Smooth muscle cell (in vitro differentiated cells): Measurements from ENCODE around the gene KIRREL3. TPM values are rescaled to one million over a fixed set of nuclear protein-coding genes. Genes with fewer than 3 reads are reported as not detected.

ENCODE experiments used
- DNase-seq: peaks from one replicate; lab custom pipeline; 2025; ENCODE audit not compliant: unreplicated experiment; lab: John Stamatoyannopoulos, UW
- H2AFZ ChIP-seq: fragments of 200-600 bp; sonication (generic); 2 replicates; pipeline ENCODE4 v1.6.0; 2016; ENCODE audit warnings: antibody characterized with exemption, low read depth, mild to moderate bottlenecking
- H3F3A ChIP-seq: fragments of 200-600 bp; sonication (generic); 2 replicates; pipeline ENCODE4 v1.6.0; 2017; ENCODE audit warnings: antibody characterized with exemption, low read depth
- H3K27ac ChIP-seq: fragments of 200-600 bp; sonication (generic); 2 replicates; pipeline ENCODE4 v1.5.1; 2016; ENCODE audit warnings: low read depth, mild to moderate bottlenecking
- H3K27me3 ChIP-seq: fragments of 200-600 bp; sonication (generic); 2 replicates; pipeline ENCODE4 v1.6.1; 2016; ENCODE audit warnings: low read depth, mild to moderate bottlenecking
- H3K36me3 ChIP-seq: fragments of 200-600 bp; sonication (generic); 2 replicates; pipeline ENCODE4 v1.5.1; 2016; ENCODE audit warnings: low read depth
- H3K4me1 ChIP-seq: fragments of 200-600 bp; sonication (generic); 2 replicates; pipeline ENCODE4 v1.5.1; 2016; ENCODE audit warnings: low read depth
- H3K4me2 ChIP-seq: fragments of 200-600 bp; sonication (generic); 2 replicates; pipeline ENCODE4 v1.6.0; 2016; ENCODE audit warnings: mild to moderate bottlenecking
- H3K4me3 ChIP-seq: fragments of 200-600 bp; sonication (generic); 2 replicates; pipeline ENCODE4 v1.5.1; 2016; ENCODE audit warnings: mild to moderate bottlenecking
- H3K79me2 ChIP-seq: fragments of 200-600 bp; sonication (generic); 2 replicates; pipeline ENCODE4 v1.6.0; 2016; ENCODE audit warnings: low read depth, mild to moderate bottlenecking
- H3K9ac ChIP-seq: fragments of 200-600 bp; sonication (generic); 2 replicates; pipeline ENCODE4 v1.6.0; 2016; ENCODE audit warnings: low read depth
- H3K9me3 ChIP-seq: fragments of 200-600 bp; sonication (generic); replicated peaks from 2 replicates; pipeline ENCODE4 v1.5.1; 2016; ENCODE audit warnings: low read depth
- H4K20me1 ChIP-seq: fragments of 200-600 bp; sonication (generic); 2 replicates; pipeline ENCODE4 v1.6.0; 2016; ENCODE audit warnings: low read depth
- whole genome bisulfite sequencing: methylation state at CpG from one replicate; pipeline ENCODE4 v1.1.7; 2016; ENCODE audit warnings: low lambda C conversion rate; 5-methylcytosine and 5-hydroxymethylcytosine counted together
- polyA plus RNA-seq: library from polyadenylated mRNA; unstranded; fragments of >200 nt; fragmentation: Nextera tagmentation; extraction: Ambion mirVana; gene quantifications from 2 replicates; pipeline ENCODE4 v1.2.1, GENCODE V29; 2016
- total RNA-seq: library from RNA; depleted of rRNA; stranded (reverse); fragments of >200 nt; gene quantifications from 2 replicates; pipeline ENCODE4 v1.2.3, GENCODE V29; 2014
- TF ChIP-seq, protein P1 (sequence below): fragments of 200-600 bp; sonication (generic); IDR thresholded peaks from 2 replicates; pipeline ENCODE4 v1.5.1; 2017; ENCODE audit warnings: borderline replicate concordance, mild to moderate bottlenecking, antibody characterized with exemption; ENCODE audit not compliant: insufficient read depth, poor library complexity, severe bottlenecking

Gene KIRREL3
- total and polyA plus RNA-seq, 2 experiments from 2014 or later, result 1.2 TPM; not detected in 1

DNA sequence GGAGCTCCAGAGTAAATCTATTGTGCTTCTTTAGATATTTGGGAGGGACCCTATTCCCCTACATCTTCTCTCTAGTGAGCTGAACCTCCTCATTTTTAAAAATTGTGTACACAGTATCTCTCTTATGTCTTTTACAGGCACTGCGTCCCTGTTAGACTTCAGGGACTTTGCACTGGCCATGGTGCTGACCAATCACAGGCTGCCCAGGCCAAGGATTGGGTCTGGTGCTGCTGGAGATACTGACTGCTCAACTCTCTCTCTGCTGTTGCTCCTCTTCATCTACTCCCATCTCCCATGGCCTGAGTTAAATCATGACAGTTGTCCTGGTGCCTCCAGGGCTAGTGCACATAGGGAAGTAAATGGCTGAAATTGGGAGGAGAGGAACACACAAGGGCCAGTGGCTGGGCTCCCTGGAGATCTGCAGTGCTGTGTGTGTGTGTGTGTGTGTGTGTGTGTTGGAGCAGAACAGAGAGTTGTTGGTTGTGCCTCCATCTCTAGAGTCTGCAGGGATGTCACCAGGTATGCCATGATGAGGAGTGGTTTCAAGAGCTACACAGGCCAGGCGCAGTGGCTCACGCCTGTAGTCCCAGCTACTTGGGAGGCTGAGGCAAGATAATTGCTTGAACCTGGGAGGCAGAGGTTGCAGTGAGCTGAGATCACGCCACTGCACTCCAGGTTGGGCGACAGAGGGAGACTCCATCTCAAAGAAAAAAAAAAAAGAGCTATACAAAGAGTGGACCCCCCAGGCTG, 489.8 kb downstream of the KIRREL3 start:
- Histone ChIP-seq H3K27ac (no peak overlapping the region), H3K4me3 (no peak overlapping the region), H3K4me2 (no peak overlapping the region), H3K79me2 (no peaks in the 10 kb centered on the region), H3K9ac (no peak overlapping the region), H2AFZ (no peak overlapping the region), H4K20me1 (no peaks in the 10 kb centered on the region), H3K36me3 (no peaks in the 10 kb centered on the region), H3K9me3 (no peaks in the 10 kb centered on the region), H3F3A (no peaks in the 10 kb centered on the region), H3K27me3 (peaks cover 14% of the 10 kb centered on the region), H3K4me1 (no peaks in the 10 kb centered on the region)
- no peak for DNase-seq
- WGBS, result 74% methylated on average over 3 of the region's 5 CpGs
- TF ChIP-seq, protein P1, sequence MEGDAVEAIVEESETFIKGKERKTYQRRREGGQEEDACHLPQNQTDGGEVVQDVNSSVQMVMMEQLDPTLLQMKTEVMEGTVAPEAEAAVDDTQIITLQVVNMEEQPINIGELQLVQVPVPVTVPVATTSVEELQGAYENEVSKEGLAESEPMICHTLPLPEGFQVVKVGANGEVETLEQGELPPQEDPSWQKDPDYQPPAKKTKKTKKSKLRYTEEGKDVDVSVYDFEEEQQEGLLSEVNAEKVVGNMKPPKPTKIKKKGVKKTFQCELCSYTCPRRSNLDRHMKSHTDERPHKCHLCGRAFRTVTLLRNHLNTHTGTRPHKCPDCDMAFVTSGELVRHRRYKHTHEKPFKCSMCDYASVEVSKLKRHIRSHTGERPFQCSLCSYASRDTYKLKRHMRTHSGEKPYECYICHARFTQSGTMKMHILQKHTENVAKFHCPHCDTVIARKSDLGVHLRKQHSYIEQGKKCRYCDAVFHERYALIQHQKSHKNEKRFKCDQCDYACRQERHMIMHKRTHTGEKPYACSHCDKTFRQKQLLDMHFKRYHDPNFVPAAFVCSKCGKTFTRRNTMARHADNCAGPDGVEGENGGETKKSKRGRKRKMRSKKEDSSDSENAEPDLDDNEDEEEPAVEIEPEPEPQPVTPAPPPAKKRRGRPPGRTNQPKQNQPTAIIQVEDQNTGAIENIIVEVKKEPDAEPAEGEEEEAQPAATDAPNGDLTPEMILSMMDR, result no peak

DNA sequence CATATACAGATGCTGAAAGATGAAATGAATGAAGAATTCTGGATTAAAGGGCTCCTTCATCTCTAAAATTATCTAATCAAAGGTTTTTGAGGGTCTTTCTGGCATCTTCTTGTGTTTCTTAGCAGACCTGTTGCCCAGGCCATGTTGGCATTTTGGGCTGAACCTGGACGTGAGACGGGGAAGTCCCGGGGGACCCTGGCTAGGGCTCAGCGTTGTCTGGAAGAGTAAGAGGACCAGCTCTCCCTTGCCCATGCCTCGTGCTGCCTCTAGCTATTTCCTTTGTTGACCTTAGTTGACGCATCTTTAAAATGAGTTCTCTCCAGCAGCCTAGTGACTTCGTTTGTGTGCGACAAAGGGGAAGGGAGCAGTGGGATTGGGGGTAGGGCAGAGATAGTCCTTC, 492.9 kb downstream of the KIRREL3 start:
- Histone ChIP-seq H3K4me3 (no peak overlapping the region), H3F3A (no peaks in the 10 kb centered on the region)
- TF ChIP-seq, protein P1, result no peak

DNA sequence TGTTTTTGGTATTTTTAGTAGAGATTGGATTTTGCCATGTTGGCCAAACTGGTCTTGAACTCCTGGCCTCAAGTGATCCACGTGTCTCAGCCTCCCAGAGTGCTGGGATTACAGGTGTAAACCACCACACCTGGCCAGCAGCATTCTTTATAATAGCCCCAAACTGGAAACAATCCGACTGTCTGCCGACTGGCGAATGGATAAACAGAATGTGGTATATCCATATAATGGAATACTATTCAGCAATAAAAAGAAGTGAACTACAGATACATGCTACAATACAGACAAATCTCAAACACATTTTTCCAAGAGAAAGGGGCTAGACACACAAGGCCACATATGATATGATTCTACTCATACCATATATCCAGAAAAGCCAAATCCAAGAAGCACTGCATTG, 493.8 kb downstream of the KIRREL3 start:
- H3K27me3 ChIP-seq, result peaks cover 23% of the 10 kb centered on the region
- no peak overlapping the region for H3K27ac ChIP-seq
- H3K9ac ChIP-seq, result no peak overlapping the region
- DNase-seq, result no peak
- no peak overlapping the region for H2AFZ ChIP-seq
- no peaks in the 10 kb centered on the region for H3K9me3 ChIP-seq
- WGBS, result 89% methylated on average over 4 of the region's 4 CpGs
- H3K4me2 ChIP-seq, result no peak overlapping the region
- TF ChIP-seq, protein P1, result no peak
- H3F3A ChIP-seq, result no peaks in the 10 kb centered on the region
- H4K20me1 ChIP-seq, result no peaks in the 10 kb centered on the region
- H3K4me1 ChIP-seq, result peaks cover 3% of the 10 kb centered on the region
- no peak overlapping the region for H3K4me3 ChIP-seq
- no peaks in the 10 kb centered on the region for H3K36me3 ChIP-seq
- H3K79me2 ChIP-seq, result no peaks in the 10 kb centered on the region

More for the DNA sequence above, 492.9 kb downstream of the KIRREL3 start:
- Histone ChIP-seq H3K79me2 (no peaks in the 10 kb centered on the region), H3K9me3 (no peaks in the 10 kb centered on the region), H3K27ac (no peak overlapping the region), H3K36me3 (no peaks in the 10 kb centered on the region), H3K27me3 (peaks cover 18% of the 10 kb centered on the region), H3K4me2 (no peak overlapping the region), H2AFZ (no peak overlapping the region), H3K9ac (no peak overlapping the region), H4K20me1 (no peaks in the 10 kb centered on the region), H3K4me1 (peaks cover under 1% of the 10 kb centered on the region)
- no peak for DNase-seq
- WGBS, result 78% methylated on average over 8 of the region's 8 CpGs

DNA sequence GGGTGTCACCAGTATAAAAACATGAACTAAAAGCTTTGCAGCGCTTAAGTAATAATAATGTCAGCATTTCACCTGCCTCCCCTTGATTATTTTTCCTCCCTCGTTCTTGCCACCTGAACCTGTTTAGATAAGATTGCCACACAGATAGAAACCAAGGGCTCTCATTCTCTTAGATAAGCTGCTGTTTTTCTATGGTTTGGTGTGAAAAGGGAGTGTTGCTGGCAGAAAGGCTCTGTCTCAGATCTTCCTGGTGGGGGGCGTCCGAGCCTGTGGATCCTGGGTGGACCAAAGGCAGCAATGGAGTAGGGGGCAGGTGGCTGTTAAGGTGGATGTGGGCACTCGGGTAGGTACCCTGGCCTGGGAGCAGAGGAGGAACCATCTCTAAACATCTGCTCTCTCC, 497.6 kb downstream of the KIRREL3 start:
- no peaks in the 10 kb centered on the region for H4K20me1 ChIP-seq
- H3K79me2 ChIP-seq, result no peaks in the 10 kb centered on the region
- no peaks in the 10 kb centered on the region for H3K36me3 ChIP-seq
- H3K4me1 ChIP-seq, result peaks cover 3% of the 10 kb centered on the region
- no peak overlapping the region for H3K27ac ChIP-seq
- TF ChIP-seq, protein P1, result no peak
- no peak overlapping the region for H3K9ac ChIP-seq
- H2AFZ ChIP-seq, result no peak overlapping the region
- no peak overlapping the region for H3K4me3 ChIP-seq
- H3K4me2 ChIP-seq, result no peak overlapping the region
- WGBS, result 87% methylated on average over 5 of the region's 5 CpGs
- H3K27me3 ChIP-seq, result peaks cover 10% of the 10 kb centered on the region
- DNase-seq, result no peak
- H3K9me3 ChIP-seq, result no peaks in the 10 kb centered on the region
- H3F3A ChIP-seq, result no peaks in the 10 kb centered on the region
